ENCODE results near the gene FOXN1. TPM values are rescaled to one million over a fixed set of nuclear protein-coding genes. Genes with fewer than 3 reads are reported as not detected.
"Not testable (repeated sequence)": the region's sequence is repeated elsewhere in the genome, so short reads cannot be mapped to it uniquely, and the experiment has no call there.

Gene FOXN1
- total RNA-seq, 1 donor from 2014 or later: 0.07 TPM

DNA sequence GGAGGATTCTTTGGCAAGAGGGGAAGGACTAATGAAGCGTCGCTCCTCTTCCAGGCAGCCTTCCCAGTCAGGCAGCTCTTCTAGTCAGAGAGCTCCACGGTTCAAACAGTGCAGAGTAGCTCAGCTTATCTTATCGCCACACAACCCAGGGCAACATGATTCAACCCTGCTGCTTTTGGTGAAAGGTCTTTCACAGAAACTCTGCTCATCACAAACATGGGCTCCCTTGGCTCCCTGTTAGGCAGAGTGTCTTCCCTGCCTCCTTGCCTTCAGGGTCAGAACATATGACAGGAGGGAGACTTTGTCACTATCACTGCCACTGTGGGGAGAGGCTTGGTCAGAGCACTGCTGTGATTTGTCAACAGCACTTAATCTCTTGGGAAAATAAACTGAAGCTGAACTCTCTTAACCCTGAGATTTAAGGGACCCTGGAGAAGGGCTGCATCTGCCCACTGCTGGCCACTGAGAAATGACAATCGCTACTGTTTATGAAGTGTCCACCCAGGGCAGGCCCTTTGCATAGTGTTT lies 39.6 kb upstream of the FOXN1 start:
- peak overlapping the region; percentile 57 for H3K27ac Mint-ChIP-seq
- DNase-seq (ENCODE audit: low spot score, unreplicated experiment): no peak
- TF ChIP-seq, protein P1, sequence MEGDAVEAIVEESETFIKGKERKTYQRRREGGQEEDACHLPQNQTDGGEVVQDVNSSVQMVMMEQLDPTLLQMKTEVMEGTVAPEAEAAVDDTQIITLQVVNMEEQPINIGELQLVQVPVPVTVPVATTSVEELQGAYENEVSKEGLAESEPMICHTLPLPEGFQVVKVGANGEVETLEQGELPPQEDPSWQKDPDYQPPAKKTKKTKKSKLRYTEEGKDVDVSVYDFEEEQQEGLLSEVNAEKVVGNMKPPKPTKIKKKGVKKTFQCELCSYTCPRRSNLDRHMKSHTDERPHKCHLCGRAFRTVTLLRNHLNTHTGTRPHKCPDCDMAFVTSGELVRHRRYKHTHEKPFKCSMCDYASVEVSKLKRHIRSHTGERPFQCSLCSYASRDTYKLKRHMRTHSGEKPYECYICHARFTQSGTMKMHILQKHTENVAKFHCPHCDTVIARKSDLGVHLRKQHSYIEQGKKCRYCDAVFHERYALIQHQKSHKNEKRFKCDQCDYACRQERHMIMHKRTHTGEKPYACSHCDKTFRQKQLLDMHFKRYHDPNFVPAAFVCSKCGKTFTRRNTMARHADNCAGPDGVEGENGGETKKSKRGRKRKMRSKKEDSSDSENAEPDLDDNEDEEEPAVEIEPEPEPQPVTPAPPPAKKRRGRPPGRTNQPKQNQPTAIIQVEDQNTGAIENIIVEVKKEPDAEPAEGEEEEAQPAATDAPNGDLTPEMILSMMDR (IDR thresholded peaks at IDR 0.05; ENCODE audit: unreplicated experiment): no peak
- H3K4me1 Mint-ChIP-seq (ENCODE audit: low read depth): peaks cover 47% of the 10 kb centered on the region
- no peaks in the 10 kb centered on the region for H3K9me3 Mint-ChIP-seq (ENCODE audit: low read depth)
- no peaks in the 10 kb centered on the region for H3K27me3 Mint-ChIP-seq
- H3K36me3 Mint-ChIP-seq (ENCODE audit: insufficient read depth): no peaks in the 10 kb centered on the region
- H3K4me3 Mint-ChIP-seq (ENCODE audit: low read depth): peak overlapping the region; percentile 32

DNA sequence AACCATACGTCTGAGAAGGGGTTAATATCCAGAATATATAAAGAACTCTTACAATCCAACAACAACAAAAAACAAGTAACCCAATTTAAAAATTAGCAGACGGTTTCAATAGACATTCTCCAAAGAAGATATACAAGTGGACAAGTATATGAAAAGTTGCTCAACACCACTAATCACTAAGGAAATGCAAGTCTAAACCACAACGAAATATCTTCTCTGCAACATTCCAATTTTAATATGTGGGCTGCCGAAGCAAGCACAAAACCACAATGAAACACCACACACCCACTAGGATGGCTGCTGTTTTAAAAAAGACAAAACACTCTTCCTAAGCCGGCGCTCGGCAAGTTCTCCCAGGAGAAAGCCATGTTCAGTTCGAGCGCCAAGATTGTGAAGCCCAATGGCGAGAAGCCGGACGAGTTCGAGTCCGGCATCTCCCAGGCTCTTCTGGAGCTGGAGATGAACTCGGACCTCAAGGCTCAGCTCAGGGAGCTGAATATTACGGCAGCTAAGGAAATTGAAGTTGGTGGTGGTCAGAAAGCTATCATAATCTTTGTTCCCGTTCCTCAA lies 38.6 kb upstream of the FOXN1 start:
- DNase-seq (ENCODE audit: low spot score, unreplicated experiment): no peak
- no peaks in the 10 kb centered on the region for H3K36me3 Mint-ChIP-seq (ENCODE audit: insufficient read depth)
- H3K4me1 Mint-ChIP-seq (ENCODE audit: low read depth): peaks cover 52% of the 10 kb centered on the region
- H3K4me3 Mint-ChIP-seq (ENCODE audit: low read depth): no peak overlapping the region
- TF ChIP-seq, protein P1 (IDR thresholded peaks at IDR 0.05; ENCODE audit: unreplicated experiment): no peak
- H3K9me3 Mint-ChIP-seq (ENCODE audit: low read depth): no peaks in the 10 kb centered on the region
- no peaks in the 10 kb centered on the region for H3K27me3 Mint-ChIP-seq
- H3K27ac Mint-ChIP-seq: no peak overlapping the region

DNA sequence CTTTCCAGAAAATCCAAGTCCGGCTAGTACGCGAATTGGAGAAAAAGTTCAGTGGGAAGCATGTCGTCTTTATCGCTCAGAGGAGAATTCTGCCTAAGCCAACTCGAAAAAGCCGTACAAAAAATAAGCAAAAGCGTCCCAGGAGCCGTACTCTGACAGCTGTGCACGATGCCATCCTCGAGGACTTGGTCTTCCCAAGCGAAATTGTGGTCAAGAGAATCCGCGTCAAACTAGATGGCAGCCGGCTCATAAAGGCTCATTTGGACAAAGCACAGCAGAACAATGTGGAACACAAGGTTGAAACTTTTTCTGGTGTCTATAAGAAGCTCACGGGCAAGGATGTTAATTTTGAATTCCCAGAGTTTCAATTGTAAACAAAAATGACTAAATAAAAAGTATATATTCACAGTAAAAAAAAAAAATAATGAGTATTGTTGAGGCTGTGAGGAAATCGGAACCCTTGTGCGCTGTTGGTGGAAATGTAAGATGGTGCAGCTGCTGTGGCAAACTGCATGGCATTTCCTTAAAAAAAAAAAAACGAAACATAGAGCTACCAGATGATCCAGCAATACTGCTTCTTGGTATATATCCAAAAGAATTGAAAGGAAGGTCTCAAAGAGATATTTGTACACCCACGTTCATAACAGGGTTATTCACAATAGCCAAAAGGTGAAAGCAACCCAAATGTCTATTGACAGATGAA lies 38.0 kb upstream of the FOXN1 start:
- not testable (repeated sequence) for H3K9me3 Mint-ChIP-seq (ENCODE audit: low read depth); H3K36me3 Mint-ChIP-seq (ENCODE audit: insufficient read depth); H3K27me3 Mint-ChIP-seq; DNase-seq (ENCODE audit: low spot score, unreplicated experiment); H3K4me3 Mint-ChIP-seq (ENCODE audit: low read depth); H3K27ac Mint-ChIP-seq
- H3K4me1 Mint-ChIP-seq (ENCODE audit: low read depth): peaks cover 52% of the 10 kb centered on the region

DNA sequence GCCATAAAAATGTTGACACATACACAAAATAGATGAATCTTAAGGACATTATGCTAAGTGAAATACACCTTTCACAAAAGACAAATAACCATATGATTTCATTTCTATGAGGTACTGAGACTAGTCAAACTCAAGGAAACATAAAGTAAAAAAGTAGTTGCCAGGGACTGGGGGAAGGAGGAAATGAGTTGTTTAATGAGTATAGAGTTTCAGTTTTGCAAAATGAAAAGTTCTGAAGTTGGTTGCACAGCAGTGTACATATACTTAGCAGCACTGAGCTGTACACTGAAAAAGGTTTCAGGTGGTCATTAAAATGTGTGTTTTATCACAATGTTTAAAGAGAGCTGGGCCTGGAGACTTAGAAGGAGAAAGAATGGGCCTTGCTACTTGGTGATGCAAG lies 37.4 kb upstream of the FOXN1 start:
- Mint-ChIP-seq H3K36me3 (ENCODE audit: insufficient read depth) (no peaks in the 10 kb centered on the region), H3K27ac (no peak overlapping the region), H3K4me1 (ENCODE audit: low read depth) (peaks cover 55% of the 10 kb centered on the region), H3K4me3 (ENCODE audit: low read depth) (no peak overlapping the region), H3K27me3 (no peaks in the 10 kb centered on the region), H3K9me3 (ENCODE audit: low read depth) (no peaks in the 10 kb centered on the region)
- DNase-seq (ENCODE audit: low spot score, unreplicated experiment): no peak
- TF ChIP-seq, protein P1 (IDR thresholded peaks at IDR 0.05; ENCODE audit: unreplicated experiment): no peak

DNA sequence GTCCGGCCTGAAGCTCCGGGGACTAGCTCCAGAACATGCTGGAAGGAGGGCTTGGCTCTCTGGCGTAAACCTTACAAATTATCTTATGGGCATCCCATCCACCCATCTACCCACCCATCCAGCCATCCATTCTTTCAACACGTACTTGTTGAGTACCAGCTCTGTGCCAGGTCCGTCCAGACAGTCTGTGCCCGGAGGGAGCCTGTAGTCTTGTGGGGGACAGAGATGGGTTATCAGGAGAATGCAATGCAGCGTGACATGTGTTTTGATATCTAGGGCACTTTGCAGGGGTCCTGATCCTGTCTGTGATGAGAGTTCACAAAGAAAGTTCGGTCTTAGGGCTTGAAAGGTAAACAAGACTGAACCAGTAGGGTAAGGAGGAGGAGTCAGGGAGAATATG lies 36.8 kb upstream of the FOXN1 start:
- H3K9me3 Mint-ChIP-seq (ENCODE audit: low read depth): no peaks in the 10 kb centered on the region
- peaks cover 56% of the 10 kb centered on the region for H3K4me1 Mint-ChIP-seq (ENCODE audit: low read depth)
- TF ChIP-seq, protein P1 (IDR thresholded peaks at IDR 0.05; ENCODE audit: unreplicated experiment): no peak
- no peak overlapping the region for H3K4me3 Mint-ChIP-seq (ENCODE audit: low read depth)
- no peaks in the 10 kb centered on the region for H3K27me3 Mint-ChIP-seq
- no peak overlapping the region for H3K27ac Mint-ChIP-seq
- DNase-seq (ENCODE audit: low spot score, unreplicated experiment): no peak
- H3K36me3 Mint-ChIP-seq (ENCODE audit: insufficient read depth): no peaks in the 10 kb centered on the region

All from progenitor cell of endocrine pancreas (in vitro differentiated cells).